ENCODE results near the gene GLT1D1.
"Not testable (repeated sequence)": the region's sequence is repeated elsewhere in the genome, so short reads cannot be mapped to it uniquely, and the experiment has no call there.

GRCh38 chr12:128851429-128851828, 1.8 kb upstream of the GLT1D1 start:
- not testable (repeated sequence) for TF ChIP-seq CTCF (conservative IDR thresholded peaks at IDR 0.05 in 1 of 2, IDR thresholded peaks at IDR 0.05 in 1 of 2; ENCODE audit: low read depth in 1 of 2, low read length in 2 of 2); EZH2 (IDR thresholded peaks at IDR 0.05; ENCODE audit: low read length, missing control alignments)

Data from fibroblast of lung (primary cell).